ENCODE measurements around the gene IMPA2. TPM values are rescaled to one million over a fixed set of nuclear protein-coding genes. Genes with fewer than 3 reads are reported as not detected.
"Not testable (repeated sequence)": the region's sequence is repeated elsewhere in the genome, so short reads cannot be mapped to it uniquely, and the experiment has no call there.

IMPA2 gene
- total RNA-seq, 4 donors from 2014 or later, result 50.1 to 290 (median 84.6) TPM

- Histone ChIP-seq H3K36me3 (no peaks in the 10 kb centered on the region), H3K9me3 (peaks cover 0 to 3% of the 10 kb centered on the region in 2 donors), H3K27me3 (no peaks in the 10 kb centered on the region), H3K4me3 (no peak overlapping the region), H3K27ac (no peak overlapping the region), H3K4me1 (peaks cover 0 to 9% (median 3%) of the 10 kb centered on the region in 4 donors)
- WGBS, 2 donors (ENCODE audit: low coverage in 1 of 2), result 87 to 89% methylated on average over 8 to 17 of the region's 17 CpGs
- intact Hi-C loops (cut with DNase I; ENCODE audit: low total_unique reads) (no loop called here), in situ Hi-C loops (cut with MboI; ENCODE audit: low pct_ligation_motif_present in 1 of 4, low pct_unique_long_range_greater_than_20kb in 1 of 4, low sequenced_read_pairs in 3 of 4) (no loop called here)
- no peak for TF ChIP-seq POLR2AphosphoS5 (IDR thresholded peaks at IDR 0.05)
- no peak for TF ChIP-seq CTCF (IDR thresholded peaks at IDR 0.05)
- no peak for TF ChIP-seq POLR2A (IDR thresholded peaks at IDR 0.05)
- no peak for TF ChIP-seq EP300 (IDR thresholded peaks at IDR 0.05; ENCODE audit: low read depth)
- DNase-seq, result no peak
These were observed 20.4 kb upstream of the IMPA2 start for GRCh38 chr18:11960743-11961380.

GRCh38 chr18:11962597-11962996 is 18.7 kb upstream of the IMPA2 start:
- TF ChIP-seq POLR2A (IDR thresholded peaks at IDR 0.05) (no peak), EP300 (IDR thresholded peaks at IDR 0.05; ENCODE audit: low read depth) (no peak), POLR2AphosphoS5 (IDR thresholded peaks at IDR 0.05) (no peak), CTCF (IDR thresholded peaks at IDR 0.05) (no peak)
- Histone ChIP-seq H3K4me1 (peaks cover 0 to 9% (median 3%) of the 10 kb centered on the region in 4 donors), H3K4me3 (no peak overlapping the region), H3K9me3 (no peaks in the 10 kb centered on the region), H3K36me3 (no peaks in the 10 kb centered on the region), H3K27me3 (no peaks in the 10 kb centered on the region), H3K27ac (peak overlapping the region in 3 of 4 donors; percentile 19 to 33 (median 21))
- 11 to 25% methylated on average over 1 of the region's 1 CpG for WGBS, 2 donors (ENCODE audit: low coverage in 1 of 2)
- intact Hi-C loops (cut with DNase I; ENCODE audit: low total_unique reads) (no loop called here), in situ Hi-C loops (cut with MboI; ENCODE audit: low pct_ligation_motif_present in 1 of 4, low pct_unique_long_range_greater_than_20kb in 1 of 4, low sequenced_read_pairs in 3 of 4) (no loop called here)
- DNase-seq, result no peak

GRCh38 chr18:11963991-11964484 is 17.3 kb upstream of the IMPA2 start:
- H3K4me3 ChIP-seq, result no peak overlapping the region
- H3K9me3 ChIP-seq, result no peaks in the 10 kb centered on the region
- H3K27ac ChIP-seq, result peak overlapping the region; percentile 53 to 71 (median 58)
- in situ Hi-C loops (cut with MboI; ENCODE audit: low pct_ligation_motif_present in 1 of 4, low pct_unique_long_range_greater_than_20kb in 1 of 4, low sequenced_read_pairs in 3 of 4) (no loop called here), intact Hi-C loops (cut with DNase I; ENCODE audit: low total_unique reads) (no loop called here)
- no peak for DNase-seq
- 55 to 65% methylated on average over 1 to 3 of the region's 3 CpGs for WGBS, 2 donors (ENCODE audit: low coverage in 1 of 2)
- no peaks in the 10 kb centered on the region for H3K27me3 ChIP-seq
- TF ChIP-seq POLR2AphosphoS5 (IDR thresholded peaks at IDR 0.05) (peak in 1 of 3 donors; percentile 12), CTCF (IDR thresholded peaks at IDR 0.05) (no peak)
- H3K4me1 ChIP-seq, result peaks cover 0 to 9% (median 3%) of the 10 kb centered on the region in 4 donors
- no peaks in the 10 kb centered on the region for H3K36me3 ChIP-seq

GRCh38 chr18:11969904-11970835 is 11.1 kb upstream of the IMPA2 start:
- in situ Hi-C loops (cut with MboI; ENCODE audit: low pct_ligation_motif_present in 1 of 4, low pct_unique_long_range_greater_than_20kb in 1 of 4, low sequenced_read_pairs in 3 of 4) (no loop called here), intact Hi-C loops (cut with DNase I; ENCODE audit: low total_unique reads) (no loop called here)
- H3K9me3 ChIP-seq, result no peaks in the 10 kb centered on the region
- H3K4me3 ChIP-seq, result no peak overlapping the region
- H3K27me3 ChIP-seq, result no peaks in the 10 kb centered on the region
- no peaks in the 10 kb centered on the region for H3K4me1 ChIP-seq
- no peaks in the 10 kb centered on the region for H3K36me3 ChIP-seq
- H3K27ac ChIP-seq, result no peak overlapping the region
- no peak for DNase-seq
- 77 to 80% methylated on average over 8 to 9 of the region's 9 CpGs for WGBS, 2 donors (ENCODE audit: low coverage in 1 of 2)
- TF ChIP-seq CTCF (IDR thresholded peaks at IDR 0.05), result no peak
- no peak for TF ChIP-seq EP300 (IDR thresholded peaks at IDR 0.05; ENCODE audit: low read depth)
- no peak for TF ChIP-seq POLR2AphosphoS5 (IDR thresholded peaks at IDR 0.05)

GRCh38 chr18:11970836-11971226 is 10.5 kb upstream of the IMPA2 start:
- not testable (repeated sequence) for H3K4me3 ChIP-seq

More at GRCh38 chr18:11970836-11971226, 10.5 kb upstream of the IMPA2 start:
- intact Hi-C loops (cut with DNase I; ENCODE audit: low total_unique reads); in situ Hi-C loops (cut with MboI; ENCODE audit: low pct_ligation_motif_present in 1 of 4, low pct_unique_long_range_greater_than_20kb in 1 of 4, low sequenced_read_pairs in 3 of 4); H3K36me3 ChIP-seq; H3K4me1 ChIP-seq; H3K27ac ChIP-seq; DNase-seq; H3K27me3 ChIP-seq; H3K9me3 ChIP-seq: not testable (repeated sequence)
- 92 to 97% methylated on average over 4 to 8 of the region's 8 CpGs for WGBS, 2 donors (ENCODE audit: low coverage in 1 of 2)
